H1 (cell line): ENCODE results near the gene SRSF7. TPM values are rescaled to one million over a fixed set of nuclear protein-coding genes. Genes with fewer than 3 reads are reported as not detected.

ENCODE experiments used
- CTCF ChIA-PET: fragments of 300-600 bp; sonication (Branson Sonifier 250); formaldehyde crosslinking; loops from one replicate; lab custom pipeline; 2021; ENCODE audit not compliant: partially characterized antibody; lab: Charles Lee
- POLR2A ChIA-PET: fragments of 300-600 bp; sonication (Branson Sonifier 250); formaldehyde crosslinking; loops from one replicate; lab custom pipeline; 2021; ENCODE audit warnings: inconsistent platforms; ENCODE audit not compliant: partially characterized antibody; lab: Charles Lee
- DNase-seq, 2 experiments: peaks; one replicate each; pipeline versions ENCODE4 v3.0.0 to v3.0.0-alpha.2; 2010 to 2022; ENCODE audit warnings: low spot score in 2 of 2, low read depth in 1 of 2, mixed read lengths in 1 of 2
- FAIRE-seq: peaks from 2 replicates; lab custom pipeline; 2011; peaks lifted over from hg19 to GRCh38; lab: Jason Lieb, UNC
- H2AFZ ChIP-seq: 2 replicates; pipeline ENCODE4 v1.8.1; 2012; ENCODE audit warnings: low read length, inconsistent platforms
- H2AK5ac ChIP-seq: 2 replicates; pipeline ENCODE4 v1.6.1; 2013; ENCODE audit warnings: low read depth, low read length
- H2BK120ac ChIP-seq: replicated peaks from 2 replicates; pipeline ENCODE3; 2013; ENCODE audit warnings: low read depth, low read length, inconsistent platforms
- H2BK12ac ChIP-seq: 2 replicates; pipeline ENCODE4 v1.6.1; 2013; ENCODE audit warnings: low read depth, low read length
- H2BK15ac ChIP-seq: 2 replicates; pipeline ENCODE4 v1.6.1; 2013; ENCODE audit warnings: low read length
- H2BK20ac ChIP-seq: 2 replicates; pipeline ENCODE4 v1.6.1; 2013; ENCODE audit warnings: low read length
- H2BK5ac ChIP-seq: 2 replicates; pipeline ENCODE4 v1.6.1; 2013; ENCODE audit warnings: low read depth, low read length
- H3K14ac ChIP-seq: 2 replicates; pipeline ENCODE4 v1.6.1; 2013; ENCODE audit warnings: inconsistent platforms; ENCODE audit not compliant: insufficient read length
- H3K18ac ChIP-seq: 2 replicates; pipeline ENCODE4 v1.6.1; 2013; ENCODE audit warnings: low read length; ENCODE audit errors: extremely low read depth
- H3K23ac ChIP-seq: 2 replicates; pipeline ENCODE4 v1.6.1; 2013; ENCODE audit warnings: inconsistent platforms; ENCODE audit not compliant: insufficient read length
- H3K23me2 ChIP-seq: 2 replicates; pipeline ENCODE4 v1.6.1; 2013; ENCODE audit warnings: low read depth, low read length
- H3K27ac ChIP-seq: 2 replicates; pipeline ENCODE4 v1.6.1; 2011; ENCODE audit warnings: low read depth, low read length, inconsistent platforms
- H3K27me3 ChIP-seq, 4 experiments: replicated peaks in 1 of 4; 1 replicate in 1 of 4; 2 replicates in 3 of 4; pipeline versions ENCODE4 v1.6.1 to v1.8.1; 2011 to 2013; ENCODE audit warnings: low read length in 3 of 4, mild to moderate bottlenecking in 3 of 4, inconsistent platforms in 2 of 4, mixed read lengths in 2 of 4, moderate library complexity in 1 of 4; ENCODE audit not compliant: control insufficient read depth in 3 of 4, insufficient read depth in 3 of 4; ENCODE audit errors: extremely low read depth in 1 of 4
- H3K36me3 ChIP-seq, 4 experiments: 2 replicates each; pipeline versions ENCODE4 v1.6.1 to v1.8.1; 2011 to 2013; ENCODE audit warnings: mild to moderate bottlenecking in 4 of 4, low read length in 3 of 4, moderate library complexity in 2 of 4, control low read depth in 1 of 4, inconsistent platforms in 1 of 4; ENCODE audit not compliant: insufficient read depth in 4 of 4, control insufficient read depth in 2 of 4
- H3K4ac ChIP-seq: replicated peaks from 2 replicates; pipeline ENCODE3; 2013; ENCODE audit warnings: low read length, low read depth, mixed read lengths, inconsistent platforms; ENCODE audit not compliant: insufficient read length
- H3K4me1 ChIP-seq, 4 experiments: replicated peaks in 1 of 4; 1 replicate in 1 of 4; 2 replicates in 3 of 4; pipeline versions ENCODE4 v1.6.1 to v1.8.1; 2011 to 2013; ENCODE audit warnings: low read length in 3 of 4, inconsistent platforms in 2 of 4, mixed read lengths in 1 of 4; ENCODE audit not compliant: insufficient read depth in 4 of 4, control insufficient read depth in 3 of 4
- H3K4me2 ChIP-seq, 2 experiments: 2 replicates each; pipeline versions ENCODE4 v1.6.1 to v1.8.1; 2011 to 2013; ENCODE audit warnings: low read depth in 2 of 2, low read length in 2 of 2, control low read depth in 1 of 2, inconsistent platforms in 1 of 2, mild to moderate bottlenecking in 1 of 2; ENCODE audit not compliant: insufficient read depth in 1 of 2
- H3K4me3 ChIP-seq, 4 experiments: fragments of 200-600, 300-600 bp in 1 of 4; sonication (generic), shearing (Covaris generic), sonication (Bioruptor Twin) in 1 of 4; 2 replicates each; pipeline versions ENCODE4 v1.5.1 to v1.8.1; 2011 to 2016; ENCODE audit warnings: low read length in 4 of 4, low read depth in 3 of 4, control low read depth in 2 of 4, inconsistent platforms in 2 of 4, mild to moderate bottlenecking in 2 of 4, mixed read lengths in 1 of 4, moderate library complexity in 1 of 4; ENCODE audit not compliant: insufficient read depth in 2 of 4; ENCODE audit errors: extremely low read depth in 1 of 4
- H3K56ac ChIP-seq: replicated peaks from 2 replicates; pipeline ENCODE3; 2013; ENCODE audit warnings: low read depth, mild to moderate bottlenecking, mixed read lengths, low read length, inconsistent platforms; ENCODE audit not compliant: insufficient read length
- H3K79me1 ChIP-seq: 2 replicates; pipeline ENCODE4 v1.6.1; 2013; ENCODE audit warnings: low read depth, low read length, control low read depth
- H3K79me2 ChIP-seq, 2 experiments: 2 replicates each; pipeline versions ENCODE4 v1.6.1 to v1.8.1; 2012 to 2013; ENCODE audit warnings: low read length in 2 of 2, mild to moderate bottlenecking in 2 of 2, inconsistent platforms in 1 of 2; ENCODE audit not compliant: insufficient read depth in 2 of 2, control insufficient read depth in 1 of 2
- H3K9ac ChIP-seq, 4 experiments: replicated peaks in 1 of 4; 1 replicate in 1 of 4; 2 replicates in 3 of 4; pipeline versions ENCODE4 v1.6.1 to v1.8.1; 2011 to 2013; ENCODE audit warnings: low read depth in 3 of 4, low read length in 3 of 4, control low read depth in 2 of 4, mild to moderate bottlenecking in 2 of 4, moderate library complexity in 2 of 4, inconsistent platforms in 1 of 4; ENCODE audit errors: extremely low read depth in 1 of 4
- H3K9me3 ChIP-seq, 2 experiments: 2 replicates each; pipeline versions ENCODE4 v1.6.1 to v1.8.1; 2012 to 2013; ENCODE audit warnings: mild to moderate bottlenecking in 2 of 2, moderate library complexity in 2 of 2, control low read depth in 1 of 2, inconsistent platforms in 1 of 2, low read depth in 1 of 2, low read length in 1 of 2, mixed read lengths in 1 of 2; ENCODE audit not compliant: insufficient read depth in 2 of 2
- H4K20me1 ChIP-seq, 2 experiments: replicated peaks in 1 of 2; 2 replicates each; pipeline versions ENCODE3 to v1.8.1; 2011 to 2013; ENCODE audit warnings: inconsistent platforms in 2 of 2, low read length in 2 of 2, mild to moderate bottlenecking in 1 of 2; ENCODE audit not compliant: insufficient read depth in 2 of 2, control insufficient read depth in 1 of 2
- H4K5ac ChIP-seq: 2 replicates; pipeline ENCODE4 v1.6.1; 2013; ENCODE audit warnings: low read length, low read depth, mixed read lengths, inconsistent platforms; ENCODE audit not compliant: insufficient read length
- H4K8ac ChIP-seq: 2 replicates; pipeline ENCODE4 v1.8.0; 2013; ENCODE audit warnings: mild to moderate bottlenecking, moderate library complexity, low read length, inconsistent platforms; ENCODE audit not compliant: insufficient read depth; ENCODE audit errors: extremely low read depth
- H4K91ac ChIP-seq: replicated peaks from 2 replicates; pipeline ENCODE3; 2013; ENCODE audit warnings: low read length, mixed read lengths, inconsistent platforms; ENCODE audit not compliant: insufficient read length
- BRCA1 ChIP-seq: IDR thresholded peaks from 2 replicates; pipeline ENCODE4 v1.6.1; 2012; ENCODE audit warnings: low read depth, low read length, improper control_type of control experiment
- CTCF ChIP-seq, 3 experiments: IDR thresholded peaks; 1 replicate in 2 of 3; 2 replicates in 1 of 3; pipeline versions ENCODE4 v1.5.1 to v1.6.1; 2011; ENCODE audit warnings: low read length in 3 of 3, mild to moderate bottlenecking in 3 of 3, inconsistent platforms in 2 of 3, low read depth in 1 of 3, moderate library complexity in 1 of 3; ENCODE audit not compliant: insufficient read depth in 1 of 3; ENCODE audit errors: control extremely low read depth in 1 of 3
- EGR1 ChIP-seq: IDR thresholded peaks from 2 replicates; pipeline ENCODE4 v1.6.1; 2011; ENCODE audit warnings: low read depth, low read length, borderline replicate concordance
- EP300 ChIP-seq, 2 experiments: IDR thresholded peaks; 1 replicate in 1 of 2; 2 replicates in 1 of 2; pipeline ENCODE4 v1.6.1; 2011 to 2012; ENCODE audit warnings: low read depth in 2 of 2, low read length in 2 of 2, mild to moderate bottlenecking in 2 of 2, borderline replicate concordance in 1 of 2, inconsistent platforms in 1 of 2, moderate library complexity in 1 of 2
- PHF8 ChIP-seq: fragments of 200-600 bp; sonication (generic); conservative IDR thresholded peaks from 2 replicates; pipeline ENCODE4 v1.7.1; 2012; ENCODE audit warnings: low read depth, mild to moderate bottlenecking, inconsistent platforms, low read length, moderate library complexity
- RBBP5 ChIP-seq: IDR thresholded peaks from 2 replicates; pipeline ENCODE4 v1.7.1; 2012; ENCODE audit warnings: low read depth, mild to moderate bottlenecking, inconsistent platforms, low read length, moderate library complexity, borderline replicate concordance
- SP4 ChIP-seq: IDR thresholded peaks from 2 replicates; pipeline ENCODE4 v1.6.1; 2012; ENCODE audit warnings: low read length, inconsistent platforms
- TCF12 ChIP-seq: IDR thresholded peaks from 2 replicates; pipeline ENCODE4 v1.6.1; 2011; ENCODE audit warnings: low read depth, mild to moderate bottlenecking, low read length
- WGBS, 2 experiments: shearing (Covaris generic) in 1 of 2; methylation state at CpG; one replicate each; pipeline versions ENCODE4 v1.1.6 to v1.1.7; 2013 to 2015; ENCODE audit warnings: low lambda C conversion rate in 2 of 2, mixed read lengths in 2 of 2, inconsistent platforms in 1 of 2, low coverage in 1 of 2, missing lambda C conversion rate in 1 of 2; ENCODE audit not compliant: insufficient replicate concordance in 2 of 2, insufficient coverage in 1 of 2, insufficient read length in 1 of 2; ENCODE audit errors: extremely low coverage in 1 of 2, missing lambda C conversion rate in 1 of 2; 5-methylcytosine and 5-hydroxymethylcytosine counted together
- polyA plus RNA-seq, 7 experiments: library from polyadenylated mRNA; depleted of rRNA in 3 of 7; stranded (reverse) in 5 of 7; unstranded in 2 of 7; fragments of >200 nt in 5 of 7; fragments of 200-250 nt in 2 of 7; gene quantifications; 1 replicate in 5 of 7; 2 replicates in 1 of 7; 4 replicates in 1 of 7; pipeline versions ENCODE4 v1.2.1 to v1.2.3, GENCODE V29; 2011 to 2013; ENCODE audit warnings: missing spikeins in 2 of 7, mixed read lengths in 2 of 7
- total RNA-seq: library from RNA; stranded (reverse); fragmentation: NEBNext Ultra II Directional; extraction: Animal tissue kit (Norgen Biotek cat#: 25700); gene quantifications from 2 replicates; pipeline ENCODE4 v1.2.1, GENCODE V29; 2021
- TF ChIP-seq, protein P1 (sequence below): IDR thresholded peaks from 2 replicates; pipeline ENCODE4 v1.6.1; 2012; ENCODE audit warnings: low read length, inconsistent platforms

Gene SRSF7
- total and polyA plus RNA-seq, 2 of the 8 experiments (the other 6 are each of a cell fraction or from before 2014, with no cell fraction given) = 370 to 415 TPM

DNA sequence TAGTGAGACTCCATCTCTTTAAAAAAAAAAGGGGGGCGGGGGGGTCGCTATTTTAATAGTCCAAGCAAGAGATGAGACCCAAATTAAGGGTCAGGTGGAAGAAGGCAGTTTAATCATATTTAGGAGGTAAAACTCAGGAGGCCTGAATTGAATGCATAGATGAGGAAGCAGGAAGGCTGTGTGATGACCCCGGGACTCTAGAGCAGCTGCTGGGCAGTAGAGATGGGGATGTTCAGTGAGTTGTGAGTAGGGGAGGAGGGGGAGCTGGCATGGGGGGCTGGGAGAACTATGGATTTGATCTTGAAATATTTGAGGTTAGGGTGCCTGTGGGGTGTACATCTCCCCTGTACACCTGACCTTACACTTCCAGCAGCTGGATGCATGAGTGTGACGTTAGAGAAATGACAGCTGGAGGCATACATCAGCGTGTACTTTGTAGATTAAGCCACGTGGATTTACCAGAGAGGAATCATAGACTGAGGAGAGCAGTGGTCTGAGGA, 44.3 kb downstream of the SRSF7 start:
- Histone ChIP-seq H3K79me2 (no peaks in the 10 kb centered on the region), H2BK15ac (no peak overlapping the region), H3K27me3 (no peaks in the 10 kb centered on the region), H3K23me2 (peaks cover 3% of the 10 kb centered on the region; the same call in 1 of the 2 replicates), H4K5ac (no peak overlapping the region), H3K23ac (no peak overlapping the region), H2BK120ac (no peak overlapping the region), H3K9ac (no peak overlapping the region), H3K56ac (no peak overlapping the region), H3K18ac (no peak overlapping the region), H3K9me3 (0 out of 4 replicates have a peak, but pooled peaks cover 0 to 3% of the 10 kb centered on the region in 2 experiments), H4K8ac (no peak overlapping the region), H2BK5ac (no peak overlapping the region), H2BK20ac (no peak overlapping the region), H3K4me2 (no peak overlapping the region), H2AK5ac (no peak overlapping the region), H4K20me1 (peaks cover 0 to 1% of the 10 kb centered on the region in 2 experiments), H3K4me3 (no peak overlapping the region), H3K27ac (no peak overlapping the region), H2AFZ (no peak overlapping the region), H2BK12ac (no peak overlapping the region), H3K4ac (no peak overlapping the region), H3K14ac (no peak overlapping the region), H3K4me1 (peaks cover 0 to 7% (median 3%) of the 10 kb centered on the region in 4 experiments; a peak in 3 of 7 replicates), H3K36me3 (no peaks in the 10 kb centered on the region; a peak in 1 of 8 replicates), H3K79me1 (no peaks in the 10 kb centered on the region), H4K91ac (no peak overlapping the region)
- WGBS, 2 experiments = 93% methylated on average over 4 of the region's 6 CpGs; no CpG with 5 or more reads in 1 of the 2 experiments
- ChIA-PET CTCF (interaction anchor here (0.6 to 1.9 kb wide), 3 partner anchors 117 to 541 kb away, joined by 3 to 9 read pairs (median 3); no protein-coding TSS in a partner anchor), POLR2A (interaction anchor here (1.5 kb wide), 1 partner anchor 39 kb away, joined by 3 read pairs; no protein-coding TSS in a partner anchor)
- no peak for DNase-seq
- no peak for FAIRE-seq
- no peak for TF ChIP-seq CTCF (IDR thresholded peaks at IDR 0.05; ENCODE audit: control extremely low read depth in 1 of 3, insufficient read depth in 1 of 3, low read depth in 1 of 3, low read length in 3 of 3)
- no peak for TF ChIP-seq EGR1
- TF ChIP-seq BRCA1 = no peak
- TF ChIP-seq, protein P1, sequence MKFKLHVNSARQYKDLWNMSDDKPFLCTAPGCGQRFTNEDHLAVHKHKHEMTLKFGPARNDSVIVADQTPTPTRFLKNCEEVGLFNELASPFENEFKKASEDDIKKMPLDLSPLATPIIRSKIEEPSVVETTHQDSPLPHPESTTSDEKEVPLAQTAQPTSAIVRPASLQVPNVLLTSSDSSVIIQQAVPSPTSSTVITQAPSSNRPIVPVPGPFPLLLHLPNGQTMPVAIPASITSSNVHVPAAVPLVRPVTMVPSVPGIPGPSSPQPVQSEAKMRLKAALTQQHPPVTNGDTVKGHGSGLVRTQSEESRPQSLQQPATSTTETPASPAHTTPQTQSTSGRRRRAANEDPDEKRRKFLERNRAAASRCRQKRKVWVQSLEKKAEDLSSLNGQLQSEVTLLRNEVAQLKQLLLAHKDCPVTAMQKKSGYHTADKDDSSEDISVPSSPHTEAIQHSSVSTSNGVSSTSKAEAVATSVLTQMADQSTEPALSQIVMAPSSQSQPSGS = no peak
- TF ChIP-seq EP300 (IDR thresholded peaks at IDR 0.05; ENCODE audit: borderline replicate concordance in 1 of 2, low read depth in 2 of 2, low read length in 2 of 2) = no peak
- no peak for TF ChIP-seq RBBP5
- no peak for TF ChIP-seq SP4
- no peak for TF ChIP-seq TCF12
- no peak for TF ChIP-seq PHF8
